Psoas muscle (tissue), 8 donors: ENCODE data around the gene SPATA25. TPM values are rescaled to one million over a fixed set of nuclear protein-coding genes. Genes with fewer than 3 reads are reported as not detected.

Experiments
- ATAC-seq, 4 donors: fragments of 200-7000 bp; cut with Tn5 transposase; one replicate each; pipeline ENCODE4 v1.9.1; 2020; ENCODE audit warnings: moderate library complexity in 3 of 4, mild to moderate bottlenecking in 2 of 4
- DNase-seq, 2 donors: peaks; one replicate each; pipeline ENCODE4 v3.0.0-alpha.2; 2020
- H3K27ac ChIP-seq: fragments of 200-600 bp; one replicate; pipeline ENCODE4 v1.8.0; 2022
- H3K27me3 ChIP-seq, 3 donors: fragments of 200-600 bp in 1 of 3; one replicate each; pipeline versions ENCODE4 v1.6.1 to v1.8.0; 2013 to 2022; ENCODE audit warnings: low read length in 2 of 3, mild to moderate bottlenecking in 2 of 3, moderate library complexity in 1 of 3; ENCODE audit not compliant: insufficient read depth in 3 of 3
- H3K36me3 ChIP-seq, 2 donors: fragments of 200-600 bp in 1 of 2; one replicate each; pipeline versions ENCODE4 v1.6.1 to v1.8.0; 2013 to 2022; ENCODE audit warnings: low read depth in 1 of 2, mild to moderate bottlenecking in 1 of 2, moderate library complexity in 1 of 2; ENCODE audit not compliant: insufficient read depth in 1 of 2
- H3K4me1 ChIP-seq: fragments of 200-600 bp; one replicate; pipeline ENCODE4 v1.8.0; 2022
- H3K4me3 ChIP-seq: fragments of 200-600 bp; one replicate; pipeline ENCODE4 v1.8.0; 2022; ENCODE audit warnings: mild to moderate bottlenecking
- H3K9me3 ChIP-seq: fragments of 200-600 bp; one replicate; pipeline ENCODE4 v1.8.0; 2022
- CTCF ChIP-seq: fragments of 200-600 bp; IDR thresholded peaks from one replicate; pipeline ENCODE4 v1.8.0; 2022; ENCODE audit warnings: antibody characterized with exemption
- WGBS, 3 donors: extraction: QIAGEN DNeasy Blood & Tissue Kit; methylation state at CpG; one replicate each; pipeline versions ENCODE4 v1.1.6 to v1.1.7; 2013; 5-methylcytosine and 5-hydroxymethylcytosine counted together
- intact Hi-C, 2 donors: fragments of 100-400 bp; cut with DNase I; formaldehyde crosslinking; loops; one replicate each; pipeline versions ENCODE4 v1.11.0 to v1.14.2; 2022
- polyA plus RNA-seq, 3 donors: library from polyadenylated mRNA; stranded (reverse); fragments of 200-250 nt; gene quantifications; one replicate each; pipeline ENCODE4 v1.2.3, GENCODE V29; 2013
- total RNA-seq, 4 donors: library from RNA; stranded (reverse); fragmentation: NEBNext Ultra II Directional in 2 of 4; extraction: Animal tissue kit (Norgen Biotek cat#: 25700) in 2 of 4; gene quantifications; one replicate each; pipeline versions ENCODE4 v1.2.1 to v1.2.4, GENCODE V29; 2021 to 2023
- donor health status: healthy with polysubstance abuse.
- donor health status: DM: no; HTN: no; CAD: no; lungs with moderate emphysema.
- donor health status: Bipolar disorder and iron deficiency.
- donor health status: healthy.
- donor health status: DM: yes; HTN: yes; CAD: no.
- donor health status: DM: no; HTN: no; CAD: no.
- donor health status: DM: no; HTN: no; CAD: no.
- donor health status: DM: yes; HTN: yes; CAD: no.

Gene SPATA25
- total and polyA plus RNA-seq, 7 donors: 1.0 to 2.7 (median 1.6) TPM

DNA sequence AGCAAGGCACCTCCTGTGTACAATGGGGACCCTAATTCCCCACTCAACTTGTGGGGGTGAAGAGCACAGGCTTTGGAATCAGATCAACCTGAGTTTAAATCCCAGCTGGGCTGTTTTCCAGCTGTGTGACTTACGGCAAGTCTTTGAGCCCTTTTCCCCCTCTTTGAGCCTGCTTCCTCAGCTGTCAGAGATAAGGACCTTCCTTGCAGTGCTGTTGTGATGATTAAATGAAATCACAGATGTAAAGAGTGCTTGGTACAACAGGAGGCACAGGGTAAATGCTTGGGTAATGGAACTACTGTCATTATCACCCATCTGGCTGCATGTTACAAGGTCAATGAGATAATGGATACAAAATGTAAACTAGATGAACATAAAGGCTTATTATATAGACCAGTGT is 50.6 kb downstream of the SPATA25 start:
- no peak for DNase-seq
- 0 to 14% (median 3%) methylated on average over 1 of the region's 1 CpG for WGBS, 3 donors
- intact Hi-C loops: no loop called here
- no peak for TF ChIP-seq CTCF
- ATAC-seq: no peak
- no peaks in the 10 kb centered on the region for H3K9me3 ChIP-seq
- peak overlapping the region; percentile 68 for H3K4me3 ChIP-seq
- no peaks in the 10 kb centered on the region for H3K27me3 ChIP-seq
- peaks cover 0 to 50% of the 10 kb centered on the region in 2 donors for H3K36me3 ChIP-seq
- peaks cover 49% of the 10 kb centered on the region for H3K4me1 ChIP-seq
- H3K27ac ChIP-seq: peak overlapping the region; percentile 98

Other genes with a start within 250 kb of the SPATA25 start
- gene WFDC11, start 217.4 kb downstream of the SPATA25 start, total RNA-seq: not detected
- gene WFDC11, start 217.4 kb downstream of the SPATA25 start, polyA plus RNA-seq: not detected
- gene WFDC13, start 185.6 kb downstream of the SPATA25 start, total RNA-seq: not detected
- gene WFDC13, start 185.6 kb downstream of the SPATA25 start, polyA plus RNA-seq: not detected
- not detected for gene WFDC10B, start 182.6 kb downstream of the SPATA25 start, total RNA-seq
- not detected for gene WFDC10B, start 182.6 kb downstream of the SPATA25 start, polyA plus RNA-seq
- gene SPINT4, start 165.3 kb downstream of the SPATA25 start, total RNA-seq: not detected
- gene SPINT4, start 165.3 kb downstream of the SPATA25 start, polyA plus RNA-seq: not detected
- 1 to 10 TPM in 1 of 4 donors, under 1 TPM in 2, not detected in 1; 0.64 to 1.2 (median 0.73) TPM for gene WFDC3, start 95.7 kb downstream of the SPATA25 start, total RNA-seq
- gene WFDC3, start 95.7 kb downstream of the SPATA25 start, polyA plus RNA-seq: under 1 TPM; 0.51 to 0.79 (median 0.61) TPM
- gene DNTTIP1, start 95.7 kb downstream of the SPATA25 start, total RNA-seq: 10 to 100 TPM; 40.6 to 56.7 (median 44.9) TPM
- gene DNTTIP1, start 95.7 kb downstream of the SPATA25 start, polyA plus RNA-seq: 10 to 100 TPM; 28.3 to 56.8 (median 53.9) TPM
- under 1 TPM; 0.32 to 0.42 (median 0.38) TPM for gene UBE2C, start 75.0 kb downstream of the SPATA25 start, total RNA-seq
- gene UBE2C, start 75.0 kb downstream of the SPATA25 start, polyA plus RNA-seq: under 1 TPM in 2 of 3 donors, not detected in 1; 0.35 to 0.40 TPM
- 1,000 to 10,000 TPM; 1,390 to 3,666 (median 2,654) TPM for gene TNNC2, start 60.3 kb downstream of the SPATA25 start, total RNA-seq
- gene TNNC2, start 60.3 kb downstream of the SPATA25 start, polyA plus RNA-seq: over 10,000 TPM in 1 of 3 donors, 1,000 to 10,000 TPM in 2; 2,508 to 10,677 (median 9,192) TPM
- gene SNX21, start 53.8 kb downstream of the SPATA25 start, total RNA-seq: 10 to 100 TPM; 22.3 to 44.9 (median 31.6) TPM
- 10 to 100 TPM in 2 of 3 donors, 1 to 10 TPM in 1; 8.7 to 63.9 (median 21.2) TPM for gene SNX21, start 53.8 kb downstream of the SPATA25 start, polyA plus RNA-seq
- gene ACOT8, start 30.2 kb downstream of the SPATA25 start, total RNA-seq: 10 to 100 TPM; 20.3 to 29.6 (median 24.9) TPM
- 10 to 100 TPM; 20.2 to 32.9 (median 29.3) TPM for gene ACOT8, start 30.2 kb downstream of the SPATA25 start, polyA plus RNA-seq
- gene ZSWIM3, start 30.0 kb downstream of the SPATA25 start, total RNA-seq: 1 to 10 TPM; 1.4 to 2.7 (median 1.5) TPM
- gene ZSWIM3, start 30.0 kb downstream of the SPATA25 start, polyA plus RNA-seq: 1 to 10 TPM; 1.1 to 2.0 (median 1.5) TPM
- gene ZSWIM1, start 6.4 kb downstream of the SPATA25 start, total RNA-seq: 1 to 10 TPM; 6.1 to 10.0 (median 7.7) TPM
- gene ZSWIM1, start 6.4 kb downstream of the SPATA25 start, polyA plus RNA-seq: 1 to 10 TPM; 3.5 to 5.3 (median 4.9) TPM
- 10 to 100 TPM in 1 of 4 donors, 1 to 10 TPM in 3; 5.3 to 11.8 (median 8.2) TPM for gene NEURL2, start 3.6 kb upstream of the SPATA25 start, total RNA-seq
- gene NEURL2, start 3.6 kb upstream of the SPATA25 start, polyA plus RNA-seq: 1 to 10 TPM; 4.3 to 8.0 (median 7.2) TPM
- 10 to 100 TPM; 43.0 to 55.4 (median 47.3) TPM for gene CTSA, start 3.7 kb upstream of the SPATA25 start, total RNA-seq
- 10 to 100 TPM; 41.3 to 59.8 (median 51.8) TPM for gene CTSA, start 3.7 kb upstream of the SPATA25 start, polyA plus RNA-seq
- 10 to 100 TPM; 19.0 to 38.0 (median 33.9) TPM for gene PLTP, start 24.5 kb upstream of the SPATA25 start, total RNA-seq
- gene PLTP, start 24.5 kb upstream of the SPATA25 start, polyA plus RNA-seq: 10 to 100 TPM in 2 of 3 donors, 1 to 10 TPM in 1; 7.9 to 14.4 (median 13.1) TPM
- 10 to 100 TPM; 24.7 to 46.7 (median 32.0) TPM for gene PCIF1, start 47.1 kb upstream of the SPATA25 start, total RNA-seq
- gene PCIF1, start 47.1 kb upstream of the SPATA25 start, polyA plus RNA-seq: 10 to 100 TPM; 26.0 to 41.3 (median 29.7) TPM
- gene ZNF335, start 84.6 kb upstream of the SPATA25 start, total RNA-seq: 10 to 100 TPM; 10.2 to 11.5 (median 10.9) TPM
- gene ZNF335, start 84.6 kb upstream of the SPATA25 start, polyA plus RNA-seq: 1 to 10 TPM; 6.9 to 9.0 (median 7.2) TPM
- 1 to 10 TPM in 1 of 4 donors, under 1 TPM in 3; 0.30 to 1.2 (median 0.53) TPM for gene MMP9, start 121.3 kb upstream of the SPATA25 start, total RNA-seq
- under 1 TPM; 0.07 to 0.20 (median 0.19) TPM for gene MMP9, start 121.3 kb upstream of the SPATA25 start, polyA plus RNA-seq
- gene SLC12A5, start 141.6 kb upstream of the SPATA25 start, total RNA-seq: not detected
- gene SLC12A5, start 141.6 kb upstream of the SPATA25 start, polyA plus RNA-seq: under 1 TPM in 1 of 3 donors, not detected in 2; 0.29 TPM
- 10 to 100 TPM; 11.2 to 17.3 (median 12.4) TPM for gene NCOA5, start 202.3 kb upstream of the SPATA25 start, total RNA-seq
- gene NCOA5, start 202.3 kb upstream of the SPATA25 start, polyA plus RNA-seq: 10 to 100 TPM in 1 of 3 donors, 1 to 10 TPM in 2; 8.8 to 17.2 (median 9.6) TPM
- 1 to 10 TPM; 5.0 to 8.4 (median 7.6) TPM for gene CD40, start 230.7 kb upstream of the SPATA25 start, total RNA-seq
- 10 to 100 TPM in 2 of 3 donors, 1 to 10 TPM in 1; 5.0 to 13.8 (median 10.9) TPM for gene CD40, start 230.7 kb upstream of the SPATA25 start, polyA plus RNA-seq